GM12864 (cell line): ENCODE measurements around the gene C1S.
"Not testable (repeated sequence)": the region's sequence is repeated elsewhere in the genome, so short reads cannot be mapped to it uniquely, and the experiment has no call there.

Experiments
- DNase-seq: peaks from one replicate; pipeline ENCODE4 v3.0.0-alpha.2; 2011; ENCODE audit warnings: low read depth
- H3K4me3 ChIP-seq: 2 replicates; pipeline ENCODE4 v1.5.1; 2011; ENCODE audit warnings: mild to moderate bottlenecking, low read depth, low read length, control low read depth
- CTCF ChIP-seq: IDR thresholded peaks from 2 replicates; pipeline ENCODE4 v1.5.1; 2011; ENCODE audit warnings: low read depth, mild to moderate bottlenecking, moderate library complexity, low read length, control low read depth, inconsistent platforms; ENCODE audit errors: missing control alignments

C1S gene

GRCh38 chr12:7101694-7102131 is 41.2 kb downstream of the C1S start:
- DNase-seq = no peak
- H3K4me3 ChIP-seq = no peak overlapping the region
- TF ChIP-seq CTCF = no peak

GRCh38 chr12:7102582-7102981 is 42.1 kb downstream of the C1S start:
- DNase-seq = no peak
- TF ChIP-seq CTCF = no peak
- no peak overlapping the region for H3K4me3 ChIP-seq

GRCh38 chr12:7103837-7104584 is 43.5 kb downstream of the C1S start:
- DNase-seq = no peak
- H3K4me3 ChIP-seq = no peak overlapping the region
- no peak for TF ChIP-seq CTCF

- TF ChIP-seq CTCF = no peak
- no peak overlapping the region for H3K4me3 ChIP-seq
- DNase-seq = no peak
These were observed 45.6 kb downstream of the C1S start for GRCh38 chr12:7106082-7106481.

- not testable (repeated sequence) for DNase-seq, H3K4me3 ChIP-seq
These were observed 46.7 kb downstream of the C1S start for GRCh38 chr12:7107181-7107580.

- DNase-seq = no peak
- H3K4me3 ChIP-seq = peak overlapping the region; percentile 80
These were observed 47.1 kb downstream of the C1S start for GRCh38 chr12:7107636-7108002.

GRCh38 chr12:7108003-7108795 is 47.7 kb downstream of the C1S start:
- peak overlapping the region; percentile 80 for H3K4me3 ChIP-seq
- DNase-seq = peak; percentile 69

More at GRCh38 chr12:7107636-7108002, 47.1 kb downstream of the C1S start:
- TF ChIP-seq CTCF = no peak

More at GRCh38 chr12:7108003-7108795, 47.7 kb downstream of the C1S start:
- no peak for TF ChIP-seq CTCF
